ENCODE results near the gene NLGN1. TPM values are rescaled to one million over a fixed set of nuclear protein-coding genes. Genes with fewer than 3 reads are reported as not detected.

The NLGN1 gene
- total and polyA plus RNA-seq, 12 donors: 0.13 to 3.7 (median 0.84) TPM

GRCh38 chr3:173735841-173736240, 338.3 kb downstream of the NLGN1 start:
- TF ChIP-seq POLR2A (IDR thresholded peaks at IDR 0.05) (no peak), CTCF (IDR thresholded peaks at IDR 0.05) (no peak)
- DNase-seq: no peak
- Histone ChIP-seq H3K27me3 (no peaks in the 10 kb centered on the region), H3K4me1 (replicated peaks in 1 of 2) (no peaks in the 10 kb centered on the region), H3K4me3 (no peak overlapping the region), H3K27ac (no peak overlapping the region), H3K36me3 (replicated peaks in 1 of 2) (no peaks in the 10 kb centered on the region), H3K9me3 (replicated peaks in 1 of 3) (no peaks in the 10 kb centered on the region)
- 62 to 76% (median 68%) methylated on average over 1 of the region's 1 CpG for WGBS, 4 donors
- intact Hi-C loops (cut with DNase I): no loop called here

GRCh38 chr3:173737167-173737808, 339.7 kb downstream of the NLGN1 start:
- Histone ChIP-seq H3K9me3 (replicated peaks in 1 of 3) (no peaks in the 10 kb centered on the region), H3K4me3 (no peak overlapping the region), H3K36me3 (replicated peaks in 1 of 2) (no peaks in the 10 kb centered on the region), H3K27me3 (no peaks in the 10 kb centered on the region), H3K4me1 (replicated peaks in 1 of 2) (no peaks in the 10 kb centered on the region), H3K27ac (no peak overlapping the region)
- TF ChIP-seq CTCF (IDR thresholded peaks at IDR 0.05): no peak
- TF ChIP-seq POLR2A (IDR thresholded peaks at IDR 0.05): no peak
- 64 to 78% (median 70%) methylated on average over 2 of the region's 2 CpGs for WGBS, 4 donors
- no peak for DNase-seq
- intact Hi-C loops (cut with DNase I): no loop called here

- Histone ChIP-seq H3K4me1 (replicated peaks in 1 of 2) (no peaks in the 10 kb centered on the region), H3K36me3 (replicated peaks in 1 of 2) (no peaks in the 10 kb centered on the region), H3K27me3 (no peaks in the 10 kb centered on the region), H3K27ac (no peak overlapping the region), H3K4me3 (no peak overlapping the region), H3K9me3 (replicated peaks in 1 of 3) (no peaks in the 10 kb centered on the region)
- WGBS, 4 donors: 65 to 82% (median 77%) methylated on average over 2 of the region's 2 CpGs
- no peak for DNase-seq
- intact Hi-C loops (cut with DNase I): no loop called here
- TF ChIP-seq POLR2A (IDR thresholded peaks at IDR 0.05): no peak
- no peak for TF ChIP-seq CTCF (IDR thresholded peaks at IDR 0.05)
These were observed 342.2 kb downstream of the NLGN1 start for GRCh38 chr3:173739726-173740125.

- intact Hi-C loops (cut with DNase I): no loop called here
- Histone ChIP-seq H3K27me3 (no peaks in the 10 kb centered on the region), H3K4me1 (replicated peaks in 1 of 2) (no peaks in the 10 kb centered on the region), H3K9me3 (replicated peaks in 1 of 3) (no peaks in the 10 kb centered on the region), H3K36me3 (replicated peaks in 1 of 2) (no peaks in the 10 kb centered on the region), H3K4me3 (no peak overlapping the region), H3K27ac (no peak overlapping the region)
- DNase-seq: no peak
- TF ChIP-seq CTCF (IDR thresholded peaks at IDR 0.05): no peak
- no peak for TF ChIP-seq POLR2A (IDR thresholded peaks at IDR 0.05)
- 41 to 58% (median 45%) methylated on average over 1 of the region's 1 CpG for WGBS, 4 donors
These were observed 344.9 kb downstream of the NLGN1 start for GRCh38 chr3:173742491-173742890.
